SK-N-MC (cell line): ENCODE results near the gene CBX3.

Source experiments
- EZH2 ChIP-seq: fragments of 200-600 bp; sonication (generic); IDR thresholded peaks from one replicate; pipeline ENCODE4 v1.6.1; 2017; ENCODE audit warnings: antibody characterized with exemption
- FOXP2 ChIP-seq: optimal IDR thresholded peaks from 2 replicates; pipeline ENCODE3; 2011; ENCODE audit warnings: mild to moderate bottlenecking, moderate library complexity; ENCODE audit not compliant: insufficient read depth; ENCODE audit errors: extremely low read length, control extremely low read depth
- POLR2AphosphoS5 ChIP-seq: IDR thresholded peaks from 2 replicates; pipeline ENCODE4 v1.6.1; 2012; ENCODE audit warnings: mild to moderate bottlenecking, low read depth, low read length, borderline replicate concordance

- TF ChIP-seq EZH2 (no peak), FOXP2 (no peak), POLR2AphosphoS5 (no peak)
Measured at GRCh38 chr7:26165950-26166683, 35.4 kb upstream of the CBX3 start.
